Astrocyte (in vitro differentiated cells and primary cell): ENCODE measurements around the gene CCNL2. TPM values are rescaled to one million over a fixed set of nuclear protein-coding genes. Genes with fewer than 3 reads are reported as not detected.

Experiments
- DNase-seq: peaks from one replicate; pipeline ENCODE4 v3.0.0-alpha.2; 2010; ENCODE audit warnings: low read depth
- FAIRE-seq: peaks from 2 replicates; lab custom pipeline; 2011; peaks lifted over from hg19 to GRCh38; lab: Jason Lieb, UNC
- H2AFZ ChIP-seq: 2 replicates; pipeline ENCODE4 v1.6.0; 2012; ENCODE audit warnings: low read depth, low read length, inconsistent platforms
- H3K27ac ChIP-seq: 2 replicates; pipeline ENCODE4 v1.5.1; 2011; ENCODE audit warnings: low read depth, low read length, inconsistent platforms
- H3K27me3 ChIP-seq: 2 replicates; pipeline ENCODE4 v1.6.0; 2011; ENCODE audit warnings: low read length, inconsistent platforms; ENCODE audit not compliant: insufficient read depth
- H3K36me3 ChIP-seq: 2 replicates; pipeline ENCODE4 v1.5.1; 2011; ENCODE audit warnings: low read length, inconsistent platforms; ENCODE audit not compliant: insufficient read depth
- H3K4me1 ChIP-seq: 2 replicates; pipeline ENCODE4 v1.5.1; 2011; ENCODE audit warnings: low read length, inconsistent platforms; ENCODE audit not compliant: insufficient read depth
- H3K4me2 ChIP-seq: 2 replicates; pipeline ENCODE4 v1.6.0; 2012; ENCODE audit warnings: low read length, inconsistent platforms
- H3K4me3 ChIP-seq: 2 replicates; pipeline ENCODE4 v1.5.1; 2011; ENCODE audit warnings: low read depth, mild to moderate bottlenecking, low read length, inconsistent platforms; ENCODE audit not compliant: insufficient read depth
- H3K79me2 ChIP-seq: 2 replicates; pipeline ENCODE4 v1.6.0; 2012; ENCODE audit warnings: mild to moderate bottlenecking, low read length, inconsistent platforms; ENCODE audit not compliant: insufficient read depth
- H3K9ac ChIP-seq: 2 replicates; pipeline ENCODE4 v1.6.0; 2012; ENCODE audit warnings: mild to moderate bottlenecking, low read length, inconsistent platforms
- H3K9me3 ChIP-seq: 2 replicates; pipeline ENCODE4 v1.5.1; 2012; ENCODE audit warnings: low read depth, mild to moderate bottlenecking, low read length, inconsistent platforms; ENCODE audit not compliant: insufficient read depth
- H4K20me1 ChIP-seq: 2 replicates; pipeline ENCODE4 v1.6.0; 2012; ENCODE audit warnings: low read length, inconsistent platforms; ENCODE audit not compliant: insufficient read depth
- H3K27ac Mint-ChIP-seq: one replicate; pipeline ENCODE4 v1.8.0; 2021; ENCODE audit warnings: mild to moderate bottlenecking, mixed read lengths; ENCODE audit not compliant: unreplicated experiment
- H3K27me3 Mint-ChIP-seq: one replicate; pipeline ENCODE4 v1.8.0; 2021; ENCODE audit warnings: low read depth, mixed read lengths; ENCODE audit not compliant: unreplicated experiment
- H3K36me3 Mint-ChIP-seq: one replicate; pipeline ENCODE4 v1.8.0; 2021; ENCODE audit warnings: low read depth, mixed read lengths; ENCODE audit not compliant: unreplicated experiment
- H3K4me1 Mint-ChIP-seq: one replicate; pipeline ENCODE4 v1.8.0; 2021; ENCODE audit warnings: low read depth, mixed read lengths; ENCODE audit not compliant: unreplicated experiment
- H3K4me3 Mint-ChIP-seq: one replicate; pipeline ENCODE4 v1.8.0; 2021; ENCODE audit warnings: mild to moderate bottlenecking, moderate library complexity, mixed read lengths; ENCODE audit not compliant: unreplicated experiment
- H3K9me3 Mint-ChIP-seq: one replicate; pipeline ENCODE4 v1.8.0; 2021; ENCODE audit warnings: mild to moderate bottlenecking, mixed read lengths; ENCODE audit not compliant: unreplicated experiment
- EZH2 ChIP-seq: IDR thresholded peaks from 2 replicates; pipeline ENCODE4 v1.6.1; 2012; ENCODE audit warnings: mild to moderate bottlenecking, low read length, inconsistent platforms; ENCODE audit not compliant: insufficient read depth
- total RNA-seq: library from RNA; stranded (reverse); gene quantifications from 2 replicates; pipeline ENCODE4 v1.2.1, GENCODE V29; 2021
- TF ChIP-seq, protein P1 (sequence below): IDR thresholded peaks from 2 replicates; pipeline ENCODE4 v1.5.1; 2011; ENCODE audit warnings: low read depth, mild to moderate bottlenecking, inconsistent platforms, low read length, moderate library complexity; ENCODE audit not compliant: insufficient read depth

CCNL2 gene
- total RNA-seq, 1 donor from 2014 or later: 194 TPM

DNA sequence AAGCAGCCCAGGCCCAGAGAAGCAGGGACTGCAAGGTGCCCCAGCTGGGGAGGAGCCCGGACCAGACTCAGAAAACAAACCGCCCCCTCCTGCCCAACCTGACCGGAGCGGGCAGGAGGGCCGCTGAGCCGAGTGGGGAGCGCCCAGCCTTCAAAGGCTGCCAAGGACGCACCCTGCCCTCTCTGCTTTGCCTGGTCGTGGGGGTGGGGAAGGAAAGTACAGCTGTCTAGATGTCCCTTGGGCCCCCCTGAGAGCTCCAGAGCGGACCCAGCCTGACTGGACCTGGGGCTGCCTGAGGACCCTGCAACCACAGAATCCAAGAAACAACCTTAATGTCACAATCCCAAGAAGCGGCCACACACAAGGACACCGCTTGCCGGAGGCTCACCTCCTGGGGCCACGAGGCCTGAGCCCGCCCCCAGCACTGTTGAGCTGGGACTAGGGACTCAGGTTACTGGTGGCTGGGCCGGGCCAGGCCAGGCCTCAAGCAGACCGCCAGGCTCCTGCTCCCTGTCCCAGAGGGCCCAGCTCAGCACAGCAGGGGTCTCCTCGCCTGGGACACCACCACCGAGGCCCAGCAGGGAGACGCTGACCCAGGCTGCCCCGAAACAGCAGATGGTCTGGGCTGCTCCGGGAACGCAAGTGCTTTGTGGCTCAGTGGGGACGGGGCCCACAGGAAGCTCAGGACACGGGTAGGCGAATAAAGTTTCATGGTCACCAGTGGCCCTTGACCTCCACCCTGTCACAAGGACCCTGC lies 51.3 kb downstream of the CCNL2 start:
- H2AFZ ChIP-seq: no peak overlapping the region
- peaks cover 6% of the 10 kb centered on the region for H3K36me3 Mint-ChIP-seq
- H3K27me3 Mint-ChIP-seq: no peaks in the 10 kb centered on the region
- peaks cover 17% of the 10 kb centered on the region for H3K4me1 Mint-ChIP-seq
- peaks cover 67% of the 10 kb centered on the region for H3K79me2 ChIP-seq
- peak overlapping the region; percentile 99 for H3K4me2 ChIP-seq
- FAIRE-seq (no peak), DNase-seq (no peak)
- H3K36me3 ChIP-seq: peaks cover 6% of the 10 kb centered on the region
- peaks cover 46% of the 10 kb centered on the region for H3K4me1 ChIP-seq
- peaks cover 69% of the 10 kb centered on the region for H4K20me1 ChIP-seq
- TF ChIP-seq EZH2: no peak
- TF ChIP-seq, protein P1, sequence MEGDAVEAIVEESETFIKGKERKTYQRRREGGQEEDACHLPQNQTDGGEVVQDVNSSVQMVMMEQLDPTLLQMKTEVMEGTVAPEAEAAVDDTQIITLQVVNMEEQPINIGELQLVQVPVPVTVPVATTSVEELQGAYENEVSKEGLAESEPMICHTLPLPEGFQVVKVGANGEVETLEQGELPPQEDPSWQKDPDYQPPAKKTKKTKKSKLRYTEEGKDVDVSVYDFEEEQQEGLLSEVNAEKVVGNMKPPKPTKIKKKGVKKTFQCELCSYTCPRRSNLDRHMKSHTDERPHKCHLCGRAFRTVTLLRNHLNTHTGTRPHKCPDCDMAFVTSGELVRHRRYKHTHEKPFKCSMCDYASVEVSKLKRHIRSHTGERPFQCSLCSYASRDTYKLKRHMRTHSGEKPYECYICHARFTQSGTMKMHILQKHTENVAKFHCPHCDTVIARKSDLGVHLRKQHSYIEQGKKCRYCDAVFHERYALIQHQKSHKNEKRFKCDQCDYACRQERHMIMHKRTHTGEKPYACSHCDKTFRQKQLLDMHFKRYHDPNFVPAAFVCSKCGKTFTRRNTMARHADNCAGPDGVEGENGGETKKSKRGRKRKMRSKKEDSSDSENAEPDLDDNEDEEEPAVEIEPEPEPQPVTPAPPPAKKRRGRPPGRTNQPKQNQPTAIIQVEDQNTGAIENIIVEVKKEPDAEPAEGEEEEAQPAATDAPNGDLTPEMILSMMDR: no peak
- H3K9me3 Mint-ChIP-seq: no peaks in the 10 kb centered on the region
- H3K27ac Mint-ChIP-seq: peak overlapping the region; percentile 58
- H3K9ac ChIP-seq: peak overlapping the region; percentile 83
- no peaks in the 10 kb centered on the region for H3K27me3 ChIP-seq
- peak overlapping the region; percentile 79 for H3K4me3 ChIP-seq
- peak overlapping the region; percentile 47 for H3K27ac ChIP-seq
- H3K4me3 Mint-ChIP-seq: peak overlapping the region; percentile 87
- H3K9me3 ChIP-seq: no peaks in the 10 kb centered on the region

DNA sequence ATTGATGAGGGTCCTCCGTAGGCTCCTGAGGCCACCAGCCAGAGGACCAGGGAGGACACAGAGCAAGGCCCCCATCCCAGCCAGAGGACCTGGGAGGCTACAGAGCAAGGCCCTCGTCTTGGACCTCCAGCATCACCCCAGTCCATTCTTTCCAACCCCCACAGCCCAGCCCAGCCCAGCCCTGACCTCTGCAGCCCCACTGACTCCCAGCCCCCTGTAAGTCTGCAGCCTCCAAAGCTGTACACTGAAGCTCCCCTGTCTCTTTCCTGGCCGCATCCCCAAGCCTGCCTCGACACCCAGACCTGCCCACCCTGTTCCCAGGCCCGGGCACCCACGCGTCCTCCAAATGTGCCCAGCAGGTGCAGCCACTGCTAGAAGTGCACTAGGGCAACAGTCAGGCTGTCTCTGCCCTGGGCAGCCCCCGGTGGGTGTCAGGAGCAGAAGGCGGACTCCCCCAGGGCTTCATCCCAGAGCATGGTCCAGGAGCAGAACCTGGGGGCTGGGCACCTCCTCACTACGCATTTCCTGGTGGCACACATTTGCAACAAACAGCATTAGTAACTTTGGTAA lies 52.0 kb downstream of the CCNL2 start:
- Mint-ChIP-seq H3K27me3 (no peaks in the 10 kb centered on the region), H3K27ac (no peak overlapping the region), H3K9me3 (no peaks in the 10 kb centered on the region), H3K36me3 (peaks cover 1% of the 10 kb centered on the region), H3K4me1 (peaks cover 13% of the 10 kb centered on the region), H3K4me3 (peak overlapping the region; percentile 87)
- Histone ChIP-seq H3K9ac (peak overlapping the region; percentile 83), H2AFZ (no peak overlapping the region), H3K79me2 (peaks cover 67% of the 10 kb centered on the region), H3K9me3 (no peaks in the 10 kb centered on the region), H3K4me3 (peak overlapping the region; percentile 79), H3K27ac (no peak overlapping the region), H3K36me3 (no peaks in the 10 kb centered on the region), H3K27me3 (no peaks in the 10 kb centered on the region), H4K20me1 (peaks cover 69% of the 10 kb centered on the region), H3K4me1 (peaks cover 49% of the 10 kb centered on the region), H3K4me2 (peak overlapping the region; percentile 99)
- no peak for FAIRE-seq
- no peak for DNase-seq
- no peak for TF ChIP-seq EZH2
- TF ChIP-seq, protein P1: no peak

DNA sequence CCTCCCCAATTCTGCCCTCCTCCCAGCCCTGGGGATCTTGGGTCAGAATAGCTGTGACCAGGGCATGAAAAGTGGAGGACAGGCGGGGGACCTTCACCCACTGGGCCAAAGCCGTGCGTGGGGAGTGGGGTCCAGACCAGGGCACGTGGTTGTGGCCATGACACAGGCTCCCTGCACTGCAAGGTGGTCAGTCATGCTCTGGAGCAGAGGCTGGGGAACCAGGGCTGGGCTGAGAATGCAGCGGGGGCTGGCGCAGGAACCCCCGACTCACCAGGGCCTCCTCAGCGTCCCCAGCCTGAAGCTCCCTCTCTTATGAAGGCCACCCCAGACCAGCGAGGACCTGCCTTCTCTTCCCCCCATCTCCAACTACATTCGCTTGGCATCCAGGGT lies 52.6 kb downstream of the CCNL2 start:
- Histone ChIP-seq H4K20me1 (peaks cover 69% of the 10 kb centered on the region), H3K4me2 (peak overlapping the region; percentile 99), H3K27ac (no peak overlapping the region), H3K27me3 (no peaks in the 10 kb centered on the region), H2AFZ (no peak overlapping the region), H3K9me3 (no peaks in the 10 kb centered on the region), H3K9ac (no peak overlapping the region), H3K36me3 (no peaks in the 10 kb centered on the region), H3K4me3 (no peak overlapping the region), H3K4me1 (peaks cover 47% of the 10 kb centered on the region), H3K79me2 (peaks cover 68% of the 10 kb centered on the region)
- no peak for TF ChIP-seq EZH2
- TF ChIP-seq, protein P1: no peak
- no peaks in the 10 kb centered on the region for H3K9me3 Mint-ChIP-seq
- H3K4me1 Mint-ChIP-seq: peaks cover 10% of the 10 kb centered on the region
- DNase-seq (no peak), FAIRE-seq (no peak)
- H3K27me3 Mint-ChIP-seq: no peaks in the 10 kb centered on the region
- no peak overlapping the region for H3K27ac Mint-ChIP-seq
- H3K4me3 Mint-ChIP-seq: peak overlapping the region; percentile 87
- no peaks in the 10 kb centered on the region for H3K36me3 Mint-ChIP-seq
